Astrocyte (in vitro differentiated cells and primary cell): Measurements from ENCODE around the gene COLQ. TPM values are rescaled to one million over a fixed set of nuclear protein-coding genes. Genes with fewer than 3 reads are reported as not detected.

Experiments used
- DNase-seq: peaks from one replicate; pipeline ENCODE4 v3.0.0-alpha.2; 2010; ENCODE audit warnings: low read depth
- FAIRE-seq: peaks from 2 replicates; lab custom pipeline; 2011; peaks lifted over from hg19 to GRCh38; lab: Jason Lieb, UNC
- H2AFZ ChIP-seq: 2 replicates; pipeline ENCODE4 v1.6.0; 2012; ENCODE audit warnings: low read depth, low read length, inconsistent platforms
- H3K27ac ChIP-seq: 2 replicates; pipeline ENCODE4 v1.5.1; 2011; ENCODE audit warnings: low read depth, low read length, inconsistent platforms
- H3K27me3 ChIP-seq: 2 replicates; pipeline ENCODE4 v1.6.0; 2011; ENCODE audit warnings: low read length, inconsistent platforms; ENCODE audit not compliant: insufficient read depth
- H3K36me3 ChIP-seq: 2 replicates; pipeline ENCODE4 v1.5.1; 2011; ENCODE audit warnings: low read length, inconsistent platforms; ENCODE audit not compliant: insufficient read depth
- H3K4me1 ChIP-seq: 2 replicates; pipeline ENCODE4 v1.5.1; 2011; ENCODE audit warnings: low read length, inconsistent platforms; ENCODE audit not compliant: insufficient read depth
- H3K4me2 ChIP-seq: 2 replicates; pipeline ENCODE4 v1.6.0; 2012; ENCODE audit warnings: low read length, inconsistent platforms
- H3K4me3 ChIP-seq: 2 replicates; pipeline ENCODE4 v1.5.1; 2011; ENCODE audit warnings: low read depth, mild to moderate bottlenecking, low read length, inconsistent platforms; ENCODE audit not compliant: insufficient read depth
- H3K79me2 ChIP-seq: 2 replicates; pipeline ENCODE4 v1.6.0; 2012; ENCODE audit warnings: mild to moderate bottlenecking, low read length, inconsistent platforms; ENCODE audit not compliant: insufficient read depth
- H3K9ac ChIP-seq: 2 replicates; pipeline ENCODE4 v1.6.0; 2012; ENCODE audit warnings: mild to moderate bottlenecking, low read length, inconsistent platforms
- H3K9me3 ChIP-seq: 2 replicates; pipeline ENCODE4 v1.5.1; 2012; ENCODE audit warnings: low read depth, mild to moderate bottlenecking, low read length, inconsistent platforms; ENCODE audit not compliant: insufficient read depth
- H4K20me1 ChIP-seq: 2 replicates; pipeline ENCODE4 v1.6.0; 2012; ENCODE audit warnings: low read length, inconsistent platforms; ENCODE audit not compliant: insufficient read depth
- H3K27ac Mint-ChIP-seq: one replicate; pipeline ENCODE4 v1.8.0; 2021; ENCODE audit warnings: mild to moderate bottlenecking, mixed read lengths; ENCODE audit not compliant: unreplicated experiment
- H3K27me3 Mint-ChIP-seq: one replicate; pipeline ENCODE4 v1.8.0; 2021; ENCODE audit warnings: low read depth, mixed read lengths; ENCODE audit not compliant: unreplicated experiment
- H3K36me3 Mint-ChIP-seq: one replicate; pipeline ENCODE4 v1.8.0; 2021; ENCODE audit warnings: low read depth, mixed read lengths; ENCODE audit not compliant: unreplicated experiment
- H3K4me1 Mint-ChIP-seq: one replicate; pipeline ENCODE4 v1.8.0; 2021; ENCODE audit warnings: low read depth, mixed read lengths; ENCODE audit not compliant: unreplicated experiment
- H3K4me3 Mint-ChIP-seq: one replicate; pipeline ENCODE4 v1.8.0; 2021; ENCODE audit warnings: mild to moderate bottlenecking, moderate library complexity, mixed read lengths; ENCODE audit not compliant: unreplicated experiment
- H3K9me3 Mint-ChIP-seq: one replicate; pipeline ENCODE4 v1.8.0; 2021; ENCODE audit warnings: mild to moderate bottlenecking, mixed read lengths; ENCODE audit not compliant: unreplicated experiment
- EZH2 ChIP-seq: IDR thresholded peaks from 2 replicates; pipeline ENCODE4 v1.6.1; 2012; ENCODE audit warnings: mild to moderate bottlenecking, low read length, inconsistent platforms; ENCODE audit not compliant: insufficient read depth
- total RNA-seq: library from RNA; stranded (reverse); gene quantifications from 2 replicates; pipeline ENCODE4 v1.2.1, GENCODE V29; 2021
- TF ChIP-seq, protein P1 (sequence below): IDR thresholded peaks from 2 replicates; pipeline ENCODE4 v1.5.1; 2011; ENCODE audit warnings: low read depth, mild to moderate bottlenecking, inconsistent platforms, low read length, moderate library complexity; ENCODE audit not compliant: insufficient read depth

The COLQ gene
- total RNA-seq, 1 donor from 2014 or later, result 1.2 TPM

DNA sequence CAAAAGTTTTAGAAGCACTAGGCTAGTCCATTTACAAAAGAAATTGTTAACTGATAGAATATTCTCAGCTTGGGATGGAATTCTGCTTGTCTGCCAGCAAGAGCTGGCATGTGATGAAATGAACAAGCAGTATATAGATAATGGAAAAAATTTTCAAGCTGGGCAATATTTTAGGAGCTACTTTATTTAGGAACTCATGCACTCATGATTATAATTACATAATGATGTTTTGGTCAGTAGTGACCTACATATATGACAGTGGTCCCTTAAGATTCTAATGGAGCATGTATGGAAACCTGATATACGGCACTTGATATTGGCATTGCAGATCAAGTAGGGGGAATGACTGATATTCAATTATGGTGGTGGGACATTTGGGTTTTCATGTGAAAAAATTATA is 88.0 kb downstream of the COLQ start:
- Mint-ChIP-seq H3K9me3 (no peaks in the 10 kb centered on the region), H3K4me3 (no peak overlapping the region), H3K27me3 (no peaks in the 10 kb centered on the region), H3K4me1 (peaks cover 8% of the 10 kb centered on the region), H3K36me3 (peaks cover 4% of the 10 kb centered on the region), H3K27ac (no peak overlapping the region)
- peaks cover 71% of the 10 kb centered on the region for H4K20me1 ChIP-seq
- H3K9me3 ChIP-seq, result no peaks in the 10 kb centered on the region
- H3K27me3 ChIP-seq, result no peaks in the 10 kb centered on the region
- TF ChIP-seq EZH2, result no peak
- TF ChIP-seq, protein P1, sequence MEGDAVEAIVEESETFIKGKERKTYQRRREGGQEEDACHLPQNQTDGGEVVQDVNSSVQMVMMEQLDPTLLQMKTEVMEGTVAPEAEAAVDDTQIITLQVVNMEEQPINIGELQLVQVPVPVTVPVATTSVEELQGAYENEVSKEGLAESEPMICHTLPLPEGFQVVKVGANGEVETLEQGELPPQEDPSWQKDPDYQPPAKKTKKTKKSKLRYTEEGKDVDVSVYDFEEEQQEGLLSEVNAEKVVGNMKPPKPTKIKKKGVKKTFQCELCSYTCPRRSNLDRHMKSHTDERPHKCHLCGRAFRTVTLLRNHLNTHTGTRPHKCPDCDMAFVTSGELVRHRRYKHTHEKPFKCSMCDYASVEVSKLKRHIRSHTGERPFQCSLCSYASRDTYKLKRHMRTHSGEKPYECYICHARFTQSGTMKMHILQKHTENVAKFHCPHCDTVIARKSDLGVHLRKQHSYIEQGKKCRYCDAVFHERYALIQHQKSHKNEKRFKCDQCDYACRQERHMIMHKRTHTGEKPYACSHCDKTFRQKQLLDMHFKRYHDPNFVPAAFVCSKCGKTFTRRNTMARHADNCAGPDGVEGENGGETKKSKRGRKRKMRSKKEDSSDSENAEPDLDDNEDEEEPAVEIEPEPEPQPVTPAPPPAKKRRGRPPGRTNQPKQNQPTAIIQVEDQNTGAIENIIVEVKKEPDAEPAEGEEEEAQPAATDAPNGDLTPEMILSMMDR, result no peak
- H3K9ac ChIP-seq, result no peak overlapping the region
- no peak overlapping the region for H3K4me2 ChIP-seq
- peaks cover 42% of the 10 kb centered on the region for H3K36me3 ChIP-seq
- peaks cover 35% of the 10 kb centered on the region for H3K79me2 ChIP-seq
- no peak overlapping the region for H3K4me3 ChIP-seq
- no peak overlapping the region for H3K27ac ChIP-seq
- peaks cover 7% of the 10 kb centered on the region for H3K4me1 ChIP-seq
- no peak for DNase-seq
- no peak for FAIRE-seq
- no peak overlapping the region for H2AFZ ChIP-seq

DNA sequence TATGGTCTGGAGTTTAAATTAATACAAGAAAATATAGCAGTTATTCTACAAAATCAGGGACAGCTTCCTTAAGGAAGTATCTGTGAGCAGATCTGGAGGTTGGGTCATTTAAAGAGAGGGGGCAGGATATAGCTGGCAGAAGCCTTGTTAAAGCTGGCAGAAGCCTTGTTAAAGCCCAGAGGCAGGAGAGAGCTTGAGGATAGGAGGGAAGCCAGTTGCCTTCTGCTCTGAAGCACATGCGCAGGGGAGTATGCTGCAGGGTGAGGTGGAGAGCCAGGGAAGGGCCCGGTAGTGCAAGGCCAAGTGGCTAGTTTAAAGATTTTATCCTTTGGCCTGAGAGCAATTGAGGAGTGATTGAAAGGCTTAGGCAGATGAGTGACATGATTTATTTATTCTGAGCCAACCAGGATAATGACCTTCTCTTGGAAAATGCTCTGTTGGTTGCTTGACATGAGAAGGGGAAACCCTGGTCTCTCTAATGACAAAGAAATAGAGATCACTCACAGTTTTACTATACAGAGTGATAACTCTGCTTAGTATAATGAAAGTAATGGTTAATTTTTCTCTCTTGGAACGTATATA is 90.2 kb downstream of the COLQ start:
- no peaks in the 10 kb centered on the region for H3K9me3 ChIP-seq
- H3K4me3 ChIP-seq, result no peak overlapping the region
- H3K27me3 ChIP-seq, result no peaks in the 10 kb centered on the region
- no peak for FAIRE-seq
- Mint-ChIP-seq H3K4me3 (no peak overlapping the region), H3K27me3 (no peaks in the 10 kb centered on the region), H3K27ac (peak overlapping the region; percentile 15), H3K4me1 (peaks cover 9% of the 10 kb centered on the region), H3K9me3 (no peaks in the 10 kb centered on the region), H3K36me3 (peaks cover 3% of the 10 kb centered on the region)
- H3K9ac ChIP-seq, result no peak overlapping the region
- H3K36me3 ChIP-seq, result peaks cover 30% of the 10 kb centered on the region
- H3K79me2 ChIP-seq, result peaks cover 57% of the 10 kb centered on the region
- H2AFZ ChIP-seq, result no peak overlapping the region
- DNase-seq, result no peak
- H3K4me2 ChIP-seq, result no peak overlapping the region
- peaks cover 13% of the 10 kb centered on the region for H3K4me1 ChIP-seq
- no peak for TF ChIP-seq EZH2
- TF ChIP-seq, protein P1, result no peak
- H4K20me1 ChIP-seq, result peaks cover 68% of the 10 kb centered on the region
- no peak overlapping the region for H3K27ac ChIP-seq

DNA sequence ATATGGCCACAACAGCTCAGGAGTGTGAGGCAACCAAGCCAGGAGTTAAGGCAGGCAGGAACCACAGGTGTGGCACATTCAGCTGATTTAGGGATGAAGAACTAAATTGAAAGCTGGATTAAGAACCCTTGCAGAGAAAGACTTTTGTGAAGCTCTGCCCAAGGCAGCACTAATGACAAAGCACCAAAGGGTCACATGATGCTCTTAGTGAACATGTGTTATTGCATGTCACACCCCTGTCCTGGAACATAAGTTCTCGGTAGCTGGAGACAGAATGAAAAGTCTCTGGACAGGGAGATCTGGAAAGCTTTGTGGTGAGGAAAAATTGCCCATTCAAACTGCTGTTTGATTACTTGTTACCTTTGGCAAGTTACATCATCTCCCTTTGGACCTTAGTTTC is 90.9 kb downstream of the COLQ start:
- Histone ChIP-seq H3K4me3 (no peak overlapping the region), H3K36me3 (peaks cover 26% of the 10 kb centered on the region), H3K4me2 (no peak overlapping the region), H2AFZ (no peak overlapping the region), H3K27ac (no peak overlapping the region), H4K20me1 (peaks cover 62% of the 10 kb centered on the region), H3K9ac (no peak overlapping the region), H3K4me1 (peaks cover 15% of the 10 kb centered on the region), H3K79me2 (peaks cover 63% of the 10 kb centered on the region), H3K27me3 (no peaks in the 10 kb centered on the region), H3K9me3 (no peaks in the 10 kb centered on the region)
- Mint-ChIP-seq H3K4me1 (peaks cover 11% of the 10 kb centered on the region), H3K27me3 (no peaks in the 10 kb centered on the region), H3K36me3 (no peaks in the 10 kb centered on the region), H3K4me3 (no peak overlapping the region), H3K27ac (no peak overlapping the region), H3K9me3 (no peaks in the 10 kb centered on the region)
- DNase-seq (no peak), FAIRE-seq (no peak)
- TF ChIP-seq EZH2, result no peak
- TF ChIP-seq, protein P1, result no peak
